NB4 (cell line): ENCODE measurements around the gene DLD.

Experiments used
- POLR2A ChIP-seq: IDR thresholded peaks from 2 replicates; pipeline ENCODE4 v1.6.1; 2011; ENCODE audit warnings: mild to moderate bottlenecking; ENCODE audit not compliant: insufficient read length; ENCODE audit errors: extremely low read depth
- TF ChIP-seq, protein P1 (sequence below): IDR thresholded peaks from one replicate; pipeline ENCODE4 v1.5.1; 2012; ENCODE audit warnings: low read depth, low read length

DNA sequence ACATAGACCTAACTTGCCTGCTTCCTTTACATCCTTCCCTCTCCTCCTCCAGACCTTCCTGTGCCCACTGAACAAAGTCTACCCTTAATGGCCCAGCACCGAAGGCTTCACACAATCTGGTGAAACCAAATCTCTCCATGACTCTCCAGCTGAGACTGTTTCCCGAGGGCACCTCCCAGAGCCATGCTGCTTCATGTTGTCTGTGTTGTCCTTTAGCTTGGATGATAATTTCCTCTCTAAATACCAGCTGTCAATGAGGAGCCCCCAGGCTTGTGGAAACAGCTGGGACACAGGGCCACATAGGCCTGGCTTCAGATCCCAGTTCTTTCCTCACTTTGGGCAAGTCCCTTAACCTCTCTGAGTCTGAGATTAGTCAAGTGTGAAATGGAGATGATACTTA lies 54.3 kb downstream of the DLD start:
- TF ChIP-seq POLR2A, result no peak
- TF ChIP-seq, protein P1, sequence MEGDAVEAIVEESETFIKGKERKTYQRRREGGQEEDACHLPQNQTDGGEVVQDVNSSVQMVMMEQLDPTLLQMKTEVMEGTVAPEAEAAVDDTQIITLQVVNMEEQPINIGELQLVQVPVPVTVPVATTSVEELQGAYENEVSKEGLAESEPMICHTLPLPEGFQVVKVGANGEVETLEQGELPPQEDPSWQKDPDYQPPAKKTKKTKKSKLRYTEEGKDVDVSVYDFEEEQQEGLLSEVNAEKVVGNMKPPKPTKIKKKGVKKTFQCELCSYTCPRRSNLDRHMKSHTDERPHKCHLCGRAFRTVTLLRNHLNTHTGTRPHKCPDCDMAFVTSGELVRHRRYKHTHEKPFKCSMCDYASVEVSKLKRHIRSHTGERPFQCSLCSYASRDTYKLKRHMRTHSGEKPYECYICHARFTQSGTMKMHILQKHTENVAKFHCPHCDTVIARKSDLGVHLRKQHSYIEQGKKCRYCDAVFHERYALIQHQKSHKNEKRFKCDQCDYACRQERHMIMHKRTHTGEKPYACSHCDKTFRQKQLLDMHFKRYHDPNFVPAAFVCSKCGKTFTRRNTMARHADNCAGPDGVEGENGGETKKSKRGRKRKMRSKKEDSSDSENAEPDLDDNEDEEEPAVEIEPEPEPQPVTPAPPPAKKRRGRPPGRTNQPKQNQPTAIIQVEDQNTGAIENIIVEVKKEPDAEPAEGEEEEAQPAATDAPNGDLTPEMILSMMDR, result no peak
